ENCODE data around the gene HS3ST4.

Gene HS3ST4

GRCh38 chr16:25827709-25828108 lies 135.9 kb downstream of the HS3ST4 start:
- no peak for DNase-seq (ENCODE audit: low spot score)

GRCh38 chr16:25828510-25828909 lies 136.8 kb downstream of the HS3ST4 start:
- no peak for DNase-seq (ENCODE audit: low spot score)

DNA sequence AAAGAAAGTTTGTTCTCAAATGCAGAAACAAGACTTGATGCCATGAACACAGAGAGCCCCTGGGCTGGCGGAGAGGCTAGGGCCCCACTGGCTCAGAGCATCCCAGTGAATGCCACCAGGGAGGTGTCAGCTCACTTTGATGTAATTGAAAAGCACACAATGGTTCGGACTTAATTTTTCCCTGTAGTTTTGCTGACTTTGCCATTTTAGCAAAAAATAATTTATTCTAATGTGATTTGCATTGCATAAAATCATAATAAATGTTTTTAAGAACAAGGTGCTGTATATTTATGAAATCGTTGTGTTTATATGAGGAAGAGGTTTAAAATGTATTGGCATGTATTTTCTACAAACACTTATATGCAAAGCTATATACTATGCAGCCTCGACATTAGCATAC lies 140.5 kb downstream of the HS3ST4 start:
- no peak for DNase-seq (ENCODE audit: low spot score)

GRCh38 chr16:25834101-25834500 lies 142.3 kb downstream of the HS3ST4 start:
- DNase-seq (ENCODE audit: low spot score) = no peak

DNA sequence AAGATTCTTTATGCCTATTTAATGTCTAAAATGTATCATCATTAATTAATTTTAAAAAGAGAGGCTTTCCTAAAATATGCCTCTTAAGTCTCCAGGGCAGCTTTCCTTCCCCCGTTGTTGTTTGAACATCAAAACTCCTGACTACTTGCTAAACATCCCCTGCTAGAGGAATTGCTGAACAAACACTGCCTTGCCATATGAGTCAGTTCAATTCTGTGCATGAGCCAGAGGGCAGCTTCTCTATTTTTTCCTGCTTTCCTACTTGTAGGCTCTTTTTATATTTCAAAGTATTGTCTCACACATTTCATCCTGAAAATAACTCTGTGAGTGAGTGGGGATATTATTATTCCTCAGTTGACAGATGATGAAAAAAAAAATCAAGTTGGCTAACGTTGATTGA lies 143.4 kb downstream of the HS3ST4 start:
- no peak for DNase-seq (ENCODE audit: low spot score)

DNA sequence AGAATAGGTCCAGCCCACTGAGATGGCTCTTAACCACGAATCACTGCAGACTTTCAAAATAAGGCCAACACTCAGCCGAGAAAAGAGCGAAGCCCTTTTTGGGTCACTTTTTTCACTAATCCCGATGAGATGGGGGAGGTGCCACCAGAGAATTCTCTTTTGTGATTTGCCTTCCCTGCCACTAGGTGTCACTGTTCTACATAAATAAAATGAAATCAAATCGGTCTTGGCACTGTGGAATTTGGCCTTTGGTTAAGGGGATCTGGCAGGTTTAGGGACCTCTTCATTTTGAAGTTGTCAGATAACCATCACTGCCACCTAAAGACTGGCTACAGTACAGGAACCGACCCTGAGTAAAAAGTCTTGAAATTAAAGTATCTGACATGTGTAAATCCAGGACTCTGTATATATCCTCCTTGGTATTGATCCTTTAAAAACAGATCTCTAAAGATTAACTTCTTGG lies 147.0 kb downstream of the HS3ST4 start:
- no peak for DNase-seq (ENCODE audit: low spot score)

GRCh38 chr16:25841761-25842160 lies 150.0 kb downstream of the HS3ST4 start:
- DNase-seq (ENCODE audit: low spot score) = no peak

DNA sequence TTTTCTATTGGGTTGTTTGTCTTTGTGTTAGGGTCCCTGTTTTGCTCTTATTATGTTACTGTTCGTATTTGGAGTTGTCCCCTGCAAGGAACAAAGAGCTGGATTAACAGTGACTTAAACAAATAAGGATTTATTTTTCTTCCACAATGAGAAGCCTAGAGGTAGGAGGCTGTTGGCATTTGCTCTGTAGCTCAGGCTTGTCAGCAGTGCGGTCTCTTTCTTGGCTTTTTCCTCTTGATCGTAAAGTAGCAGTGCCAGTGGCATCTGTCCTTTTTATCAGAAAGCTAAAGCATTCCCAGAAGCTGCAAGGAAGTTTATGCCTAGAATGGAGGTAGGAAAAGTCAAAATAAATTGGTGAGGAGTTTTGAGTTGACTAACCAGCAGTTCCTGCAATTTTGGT lies 154.1 kb downstream of the HS3ST4 start:
- no peak for DNase-seq (ENCODE audit: low spot score)

DNA sequence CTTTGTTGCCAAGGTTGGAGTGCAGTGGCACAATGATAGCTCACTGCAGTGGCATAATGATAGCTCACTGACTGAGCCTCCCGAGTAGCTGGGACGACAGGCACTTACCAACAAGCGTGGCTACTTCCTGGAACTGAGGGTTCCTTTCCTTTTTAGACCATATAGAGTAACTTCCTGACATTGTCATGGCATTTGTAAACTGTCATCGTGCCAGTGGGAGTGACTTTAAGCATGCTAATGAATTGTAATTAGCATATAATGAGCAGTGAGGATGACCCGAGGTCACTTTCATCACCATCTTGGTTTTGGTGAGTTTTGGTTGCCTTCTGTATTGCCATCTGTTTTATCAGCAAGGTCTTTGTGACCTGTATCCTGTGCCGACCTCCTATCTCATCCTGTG lies 162.4 kb downstream of the HS3ST4 start:
- DNase-seq (ENCODE audit: low spot score) = no peak

- no peak for DNase-seq (ENCODE audit: low spot score)
These were observed 163.3 kb downstream of the HS3ST4 start for GRCh38 chr16:25855063-25855462.

DNA sequence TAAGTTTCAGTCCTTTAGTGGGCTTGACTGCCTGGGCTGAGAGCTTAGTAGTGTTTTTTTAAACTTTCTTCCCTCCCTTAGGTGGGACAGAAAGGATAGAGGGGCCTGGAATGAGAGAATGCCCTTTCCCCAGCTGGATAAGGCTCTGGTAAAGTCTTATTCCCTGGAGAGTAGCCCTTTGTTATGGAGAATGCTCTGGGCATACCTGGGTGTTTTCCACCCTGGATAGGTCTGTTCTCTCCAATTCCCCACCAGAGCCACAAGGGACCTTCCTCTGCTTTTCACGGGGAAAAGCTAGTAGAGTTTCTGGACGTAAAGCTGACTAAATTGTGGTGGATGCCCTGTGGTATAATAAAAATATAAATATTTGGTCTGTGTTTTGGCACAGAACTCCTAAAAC lies 164.1 kb downstream of the HS3ST4 start:
- no peak for DNase-seq (ENCODE audit: low spot score)

DNA sequence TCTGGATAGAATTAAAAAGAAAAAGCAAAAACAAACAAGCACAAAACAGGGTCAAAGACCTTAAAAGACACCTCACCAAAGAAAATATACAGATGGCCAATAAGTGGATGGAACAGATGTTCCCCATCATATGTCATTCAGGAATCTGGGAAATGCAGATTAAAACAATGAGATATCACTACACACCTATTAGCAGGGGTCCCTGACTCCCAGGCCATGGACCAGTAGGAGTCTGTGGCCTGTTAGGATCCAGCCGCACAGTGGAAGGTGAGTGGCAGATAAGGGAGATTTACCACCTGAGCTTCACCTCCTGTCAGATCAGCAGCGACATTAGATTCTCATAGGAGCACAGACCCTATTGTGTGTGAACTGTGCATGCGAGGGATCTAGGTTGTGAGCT lies 167.9 kb downstream of the HS3ST4 start:
- no peak for DNase-seq (ENCODE audit: low spot score)

GRCh38 chr16:25867041-25867440 lies 175.3 kb downstream of the HS3ST4 start:
- DNase-seq (ENCODE audit: low spot score) = no peak

- DNase-seq (ENCODE audit: low spot score) = no peak
These were observed 176.3 kb downstream of the HS3ST4 start for GRCh38 chr16:25868106-25868505.

- no peak for DNase-seq (ENCODE audit: low spot score)
These were observed 177.1 kb downstream of the HS3ST4 start for GRCh38 chr16:25868706-25869370.

DNA sequence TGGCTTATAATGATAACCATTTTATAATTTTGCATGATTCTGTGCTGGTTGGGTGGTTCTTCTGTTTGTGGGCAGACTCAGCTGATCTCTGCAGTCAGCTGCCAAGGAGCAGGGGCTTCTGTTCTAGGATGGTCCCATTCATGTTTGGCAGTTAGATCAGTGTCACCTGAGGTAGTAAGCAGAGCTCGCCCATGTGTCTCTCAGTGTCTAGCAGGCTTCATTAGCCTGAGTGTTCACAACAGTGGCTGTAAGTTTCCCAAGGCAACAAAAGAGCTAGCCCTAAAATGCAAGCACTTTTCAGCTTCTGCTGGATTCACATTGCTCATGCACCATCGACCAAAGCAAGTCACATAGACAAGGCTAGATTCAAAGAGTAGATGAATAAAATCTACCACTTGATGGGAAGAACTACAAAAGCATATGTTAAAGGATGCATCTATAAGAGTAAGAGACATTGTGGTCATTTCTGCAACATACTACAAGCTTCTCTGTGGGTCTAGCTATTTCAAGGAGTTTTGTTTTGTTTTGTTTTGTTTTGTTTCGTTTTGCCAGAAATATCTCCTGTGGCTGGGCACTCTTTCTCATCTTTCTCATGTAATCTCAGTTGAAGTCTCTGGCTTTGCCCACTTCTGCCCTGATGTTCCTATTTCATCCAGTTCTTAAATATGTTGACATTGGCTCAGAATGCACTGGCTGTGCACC lies 180.8 kb downstream of the HS3ST4 start:
- no peak for DNase-seq (ENCODE audit: low spot score)

- DNase-seq (ENCODE audit: low spot score) = no peak
These were observed 182.4 kb downstream of the HS3ST4 start for GRCh38 chr16:25874196-25874595.

DNA sequence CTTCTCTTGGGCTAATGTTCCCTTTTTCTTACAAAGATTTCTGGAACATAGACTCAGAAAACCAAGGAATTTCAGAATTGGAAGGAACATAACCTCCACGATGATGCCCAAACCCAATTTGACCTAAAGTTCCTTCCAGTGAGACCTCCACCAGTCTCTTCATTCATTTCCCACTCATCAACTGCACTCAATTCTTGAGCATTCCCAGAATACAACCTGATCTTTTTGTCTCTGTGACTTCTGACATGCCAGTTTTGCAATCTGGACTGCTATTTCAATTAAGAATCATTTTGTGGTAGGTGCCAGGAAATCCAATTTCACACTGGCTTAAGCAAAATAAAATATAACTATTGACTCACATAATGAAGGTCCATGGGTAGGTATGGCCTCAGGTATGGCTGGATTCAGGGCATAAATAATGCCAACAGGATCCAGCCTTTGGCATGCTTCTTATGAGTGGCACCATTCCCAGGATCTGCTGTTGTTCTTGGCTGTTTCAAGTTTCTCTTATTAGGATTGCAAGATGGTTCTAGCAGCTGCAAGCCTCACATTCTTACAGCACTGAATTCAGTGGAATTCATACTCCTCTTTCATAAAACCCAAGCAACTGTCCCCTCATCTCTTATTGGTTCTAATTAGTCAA lies 184.3 kb downstream of the HS3ST4 start:
- DNase-seq (ENCODE audit: low spot score) = no peak

GRCh38 chr16:25877103-25877502 lies 185.3 kb downstream of the HS3ST4 start:
- no peak for DNase-seq (ENCODE audit: low spot score)

DNA sequence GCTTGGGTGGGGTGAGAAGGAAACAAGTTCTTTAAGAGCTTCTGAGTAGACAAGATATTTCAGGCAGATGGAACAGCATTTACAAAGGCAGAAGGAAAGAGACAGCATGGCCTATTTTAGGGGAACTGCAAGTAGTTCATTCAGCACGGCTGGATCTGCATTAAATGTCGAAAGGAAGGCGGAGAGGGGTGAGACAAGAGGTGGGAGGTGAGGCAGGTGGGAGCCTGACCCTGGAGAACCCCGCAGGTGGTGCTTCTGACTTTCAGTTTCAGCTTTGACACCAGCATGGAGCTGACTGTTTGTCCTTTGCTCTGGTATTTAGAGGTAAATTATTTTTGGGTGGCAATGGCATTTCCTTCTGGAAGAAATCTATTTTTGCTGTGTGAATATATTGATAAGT lies 194.8 kb downstream of the HS3ST4 start:
- no peak for DNase-seq (ENCODE audit: low spot score)

- DNase-seq (ENCODE audit: low spot score) = no peak
These were observed 197.1 kb downstream of the HS3ST4 start for GRCh38 chr16:25888868-25889267.

GRCh38 chr16:25893332-25893731 lies 201.6 kb downstream of the HS3ST4 start:
- no peak for DNase-seq (ENCODE audit: low spot score)

DNA sequence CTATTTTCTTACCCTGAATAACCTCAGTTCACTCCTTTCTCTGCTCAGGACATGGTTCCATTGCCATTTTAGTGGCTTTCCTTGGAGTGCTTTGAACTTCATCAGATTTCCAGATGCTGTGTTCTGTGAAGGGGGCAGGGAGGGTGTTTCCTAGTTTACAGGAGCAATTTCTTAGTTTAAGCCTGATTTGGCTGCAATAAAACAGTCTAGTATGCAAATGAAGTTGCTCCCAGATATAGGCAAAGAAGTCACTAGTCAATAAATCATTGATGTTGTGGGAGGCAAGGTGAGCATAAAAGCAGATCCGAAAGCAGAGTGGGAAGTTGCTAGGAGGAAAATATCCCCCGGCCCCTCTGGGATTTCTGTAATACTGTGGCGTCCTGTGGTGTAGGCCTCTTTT lies 202.3 kb downstream of the HS3ST4 start:
- DNase-seq (ENCODE audit: low spot score) = no peak
